Keratinocyte (primary cell): Measurements from ENCODE around the gene MICALL1. TPM values are rescaled to one million over a fixed set of nuclear protein-coding genes. Genes with fewer than 3 reads are reported as not detected.

Source experiments
- DNase-seq: peaks from one replicate; pipeline ENCODE4 v3.0.0-alpha.2; 2011; ENCODE audit warnings: low read depth, missing footprints, low spot score
- FAIRE-seq: peaks from 2 replicates; lab custom pipeline; 2011; peaks lifted over from hg19 to GRCh38; lab: Jason Lieb, UNC
- H2AFZ ChIP-seq: 2 replicates; pipeline ENCODE4 v1.6.0; 2012; ENCODE audit warnings: low read length, control low read depth, inconsistent platforms; ENCODE audit not compliant: control insufficient read depth
- H3K27ac ChIP-seq: 2 replicates; pipeline ENCODE4 v1.5.1; 2011; ENCODE audit warnings: low read length; ENCODE audit not compliant: control insufficient read depth, insufficient read depth
- H3K27me3 ChIP-seq: 3 replicates; pipeline ENCODE4 v1.6.0; 2011; ENCODE audit warnings: low read length; ENCODE audit not compliant: control insufficient read depth, insufficient read depth; ENCODE audit errors: extremely low read depth
- H3K36me3 ChIP-seq, 2 experiments: 2 replicates in 1 of 2; 3 replicates in 1 of 2; pipeline ENCODE4 v1.5.1; 2011; ENCODE audit warnings: low read length in 2 of 2, mild to moderate bottlenecking in 1 of 2; ENCODE audit not compliant: control insufficient read depth in 2 of 2, insufficient read depth in 2 of 2; ENCODE audit errors: extremely low read depth in 1 of 2
- H3K4me1 ChIP-seq: 3 replicates; pipeline ENCODE4 v1.5.1; 2011; ENCODE audit warnings: low read length; ENCODE audit not compliant: control insufficient read depth, insufficient read depth; ENCODE audit errors: extremely low read depth
- H3K4me2 ChIP-seq: 3 replicates; pipeline ENCODE4 v1.6.0; 2011; ENCODE audit warnings: low read depth, low read length; ENCODE audit not compliant: control insufficient read depth, insufficient read depth; ENCODE audit errors: extremely low read depth
- H3K4me3 ChIP-seq, 3 experiments: fragments of 200-600 bp in 1 of 3; sonication (generic) in 1 of 3; 2 replicates in 2 of 3; 3 replicates in 1 of 3; pipeline ENCODE4 v1.5.1; 2011 to 2016; ENCODE audit warnings: low read length in 3 of 3, mild to moderate bottlenecking in 3 of 3, control low read depth in 2 of 3, inconsistent platforms in 1 of 3, low read depth in 1 of 3, mixed read lengths in 1 of 3, mixed run types in 1 of 3, moderate library complexity in 1 of 3; ENCODE audit not compliant: control insufficient read depth in 2 of 3, insufficient read depth in 2 of 3; ENCODE audit errors: extremely low read depth in 1 of 3
- H3K79me2 ChIP-seq: 2 replicates; pipeline ENCODE4 v1.6.0; 2012; ENCODE audit warnings: low read length; ENCODE audit not compliant: control insufficient read depth, insufficient read depth
- H3K9ac ChIP-seq: 3 replicates; pipeline ENCODE4 v1.6.0; 2011; ENCODE audit warnings: low read length; ENCODE audit not compliant: control insufficient read depth, insufficient read depth; ENCODE audit errors: extremely low read depth
- H3K9me1 ChIP-seq: 3 replicates; pipeline ENCODE4 v1.6.0; 2011; ENCODE audit warnings: low read length; ENCODE audit not compliant: control insufficient read depth, insufficient read depth; ENCODE audit errors: extremely low read depth
- H3K9me3 ChIP-seq: 2 replicates; pipeline ENCODE4 v1.5.1; 2012; ENCODE audit warnings: low read depth, low read length; ENCODE audit not compliant: control insufficient read depth
- H4K20me1 ChIP-seq: 3 replicates; pipeline ENCODE4 v1.6.0; 2011; ENCODE audit warnings: low read length; ENCODE audit not compliant: control insufficient read depth, insufficient read depth; ENCODE audit errors: extremely low read depth
- EZH2 ChIP-seq: IDR thresholded peaks from one replicate; pipeline ENCODE4 v1.6.1; 2012; ENCODE audit warnings: inconsistent platforms, mild to moderate bottlenecking, low read length, moderate library complexity
- dilution Hi-C: fragments of 300-500 bp; cut with MboI; formaldehyde crosslinking; loops from one replicate; pipeline ENCODE4 v1.7.0; 2020; ENCODE audit warnings: low sequenced_read_pairs; ENCODE audit not compliant: extremely low pct_ligation_motif_present
- polyA plus RNA-seq, 5 experiments: library from polyadenylated mRNA; depleted of rRNA in 3 of 5; stranded (reverse) in 3 of 5; stranded (forward) in 1 of 5; unstranded in 1 of 5; fragments of >200 nt; gene quantifications; 1 replicate in 1 of 5; 2 replicates in 3 of 5; 3 replicates in 1 of 5; pipeline versions ENCODE4 v1.2.1 to v1.2.3, GENCODE V29; 2011 to 2012; ENCODE audit warnings: missing spikeins in 2 of 5, low read depth in 1 of 5, low replicate concordance in 1 of 5
- TF ChIP-seq, protein P1 (sequence below), 3 experiments: IDR thresholded peaks in 1 of 3; conservative IDR thresholded peaks in 1 of 3; optimal IDR thresholded peaks in 1 of 3; 2 replicates in 2 of 3; 3 replicates in 1 of 3; pipeline versions ENCODE3 to v1.5.1; 2011; ENCODE audit warnings: low read length in 3 of 3, mild to moderate bottlenecking in 3 of 3, moderate library complexity in 2 of 3, control low read depth in 1 of 3, inconsistent platforms in 1 of 3; ENCODE audit not compliant: insufficient read depth in 2 of 3; ENCODE audit errors: extremely low read depth in 1 of 3

Gene MICALL1
- polyA plus RNA-seq, 1 donor (not counting 4 experiments of a cell fraction or from before 2014, with no cell fraction given) = 42.8 TPM

DNA sequence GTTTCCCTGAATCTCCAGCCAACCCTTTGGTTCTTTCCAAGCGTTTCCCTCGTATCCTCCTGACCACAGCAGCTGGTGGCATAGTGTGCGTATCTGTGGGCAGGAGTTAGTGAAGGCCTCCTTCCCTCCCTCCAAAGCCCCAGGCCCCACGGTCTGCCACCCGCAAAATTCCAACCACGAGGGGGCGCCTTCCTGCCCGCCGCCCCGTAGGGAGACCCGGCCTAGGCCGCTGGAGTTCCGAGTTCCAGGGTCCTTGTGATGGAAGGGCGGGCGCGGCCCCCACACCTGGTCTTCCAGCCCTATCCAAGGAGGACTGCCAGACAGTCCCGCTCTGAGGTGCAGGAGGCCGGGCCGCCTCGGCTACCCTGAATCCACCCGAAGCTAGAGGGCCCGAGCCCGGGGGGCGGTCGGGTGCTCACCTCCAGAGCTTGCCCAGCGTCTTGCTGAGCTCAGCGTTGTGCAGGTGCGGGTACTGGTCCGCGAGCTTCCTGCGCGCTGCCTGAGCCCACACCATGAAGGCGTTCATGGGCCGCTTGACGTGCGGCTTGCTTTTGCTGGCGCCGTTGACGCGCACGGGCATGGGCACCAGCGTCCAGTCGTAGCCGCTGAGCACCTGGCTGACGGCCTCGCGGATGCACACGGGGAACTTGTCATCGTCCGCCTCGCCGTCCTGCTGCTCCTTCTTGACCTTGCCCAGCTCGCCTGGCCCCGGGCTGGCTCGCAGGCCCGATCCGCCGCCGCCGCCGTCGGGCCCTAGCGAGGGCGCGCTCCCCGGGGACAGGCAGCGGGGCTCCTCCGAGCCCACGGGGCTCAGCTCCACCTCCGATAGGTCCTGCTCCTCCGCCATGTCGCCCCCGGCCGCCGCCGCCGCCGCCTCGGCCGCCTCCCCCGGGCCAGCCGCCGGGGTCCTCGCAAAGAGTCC is 77.1 kb downstream of the MICALL1 start:
- Histone ChIP-seq H3K79me2 (no peaks in the 10 kb centered on the region), H3K4me3 (no peak overlapping the region), H4K20me1 (no peaks in the 10 kb centered on the region), H3K27ac (no peak overlapping the region), H3K27me3 (no peaks in the 10 kb centered on the region), H3K9me1 (no peaks in the 10 kb centered on the region), H3K9me3 (no peaks in the 10 kb centered on the region), H3K4me1 (no peaks in the 10 kb centered on the region), H2AFZ (no peak overlapping the region), H3K4me2 (no peak overlapping the region), H3K36me3 (no peaks in the 10 kb centered on the region), H3K9ac (no peak overlapping the region)
- no peak for FAIRE-seq
- TF ChIP-seq EZH2 = no peak
- TF ChIP-seq, protein P1, sequence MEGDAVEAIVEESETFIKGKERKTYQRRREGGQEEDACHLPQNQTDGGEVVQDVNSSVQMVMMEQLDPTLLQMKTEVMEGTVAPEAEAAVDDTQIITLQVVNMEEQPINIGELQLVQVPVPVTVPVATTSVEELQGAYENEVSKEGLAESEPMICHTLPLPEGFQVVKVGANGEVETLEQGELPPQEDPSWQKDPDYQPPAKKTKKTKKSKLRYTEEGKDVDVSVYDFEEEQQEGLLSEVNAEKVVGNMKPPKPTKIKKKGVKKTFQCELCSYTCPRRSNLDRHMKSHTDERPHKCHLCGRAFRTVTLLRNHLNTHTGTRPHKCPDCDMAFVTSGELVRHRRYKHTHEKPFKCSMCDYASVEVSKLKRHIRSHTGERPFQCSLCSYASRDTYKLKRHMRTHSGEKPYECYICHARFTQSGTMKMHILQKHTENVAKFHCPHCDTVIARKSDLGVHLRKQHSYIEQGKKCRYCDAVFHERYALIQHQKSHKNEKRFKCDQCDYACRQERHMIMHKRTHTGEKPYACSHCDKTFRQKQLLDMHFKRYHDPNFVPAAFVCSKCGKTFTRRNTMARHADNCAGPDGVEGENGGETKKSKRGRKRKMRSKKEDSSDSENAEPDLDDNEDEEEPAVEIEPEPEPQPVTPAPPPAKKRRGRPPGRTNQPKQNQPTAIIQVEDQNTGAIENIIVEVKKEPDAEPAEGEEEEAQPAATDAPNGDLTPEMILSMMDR (optimal IDR thresholded peaks at IDR 0.05 in 1 of 3, IDR thresholded peaks at IDR 0.05 in 1 of 3, conservative IDR thresholded peaks at IDR 0.05 in 1 of 3; ENCODE audit: extremely low read depth in 1 of 3, insufficient read depth in 2 of 3, low read length in 3 of 3) = peak in 2 of 3 experiments; percentile 6 to 21
- no peak for DNase-seq
- dilution Hi-C loops = no loop called here

DNA sequence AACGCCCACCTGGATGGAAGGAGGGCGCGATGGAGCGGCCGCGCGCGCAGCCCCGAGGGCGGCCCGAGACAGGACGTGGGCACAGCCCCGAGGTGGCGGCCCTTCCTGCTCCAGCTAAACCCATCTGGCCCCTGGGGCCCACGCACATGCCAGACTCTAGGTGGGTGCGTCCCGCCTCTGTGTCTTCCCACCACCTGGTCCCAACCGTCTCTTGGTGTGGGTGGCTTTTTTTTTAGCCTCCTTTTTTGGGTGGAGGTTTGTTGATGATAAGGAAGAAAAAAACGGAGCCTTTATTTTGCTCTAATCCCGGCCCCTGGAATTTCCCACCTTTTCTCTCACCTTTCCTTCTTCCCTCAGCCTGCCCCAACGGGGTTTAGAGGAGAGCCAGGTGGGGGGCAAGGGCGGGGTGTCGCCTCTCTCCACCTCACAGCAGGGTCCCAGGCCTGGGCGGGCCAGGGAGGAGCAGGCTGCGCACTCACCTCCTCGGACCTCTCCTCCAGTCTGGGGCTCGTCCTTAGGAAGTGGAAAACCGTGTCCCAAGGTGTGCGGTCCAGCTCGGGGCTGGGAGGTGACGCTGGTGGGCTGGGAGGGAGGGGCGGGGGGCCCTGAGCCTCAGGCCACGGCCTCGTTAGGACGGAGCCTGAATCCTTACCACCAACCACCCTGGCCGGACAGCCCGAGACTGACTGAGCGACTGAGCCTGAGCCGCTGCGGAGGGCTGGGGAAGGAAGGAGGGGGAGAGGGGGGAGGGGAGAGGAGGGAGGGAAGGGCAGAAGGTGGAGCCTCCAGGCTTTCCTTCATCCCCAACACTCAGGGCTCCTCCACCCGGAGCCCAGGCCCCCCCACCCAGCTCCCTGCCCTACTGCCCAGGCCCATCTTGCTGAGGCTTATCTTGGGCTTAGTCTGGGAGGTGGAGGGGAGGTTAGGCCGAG is 78.0 kb downstream of the MICALL1 start, which contains the start of gene SOX10:
Gene SOX10 (minus strand): TSS at position 696 of the 932 bp plus-strand sequence. CDS start 771 bp downstream, outside the sequence.
- Histone ChIP-seq H3K4me3 (no peak within 1 kb of the TSS), H4K20me1 (no peaks in the 10 kb centered on the region), H3K36me3 (no peaks in the 10 kb centered on the region), H3K9me3 (no peaks in the 10 kb centered on the region), H3K79me2 (no peaks in the 10 kb centered on the region), H3K9ac (no peak within 1 kb of the TSS), H3K9me1 (no peaks in the 10 kb centered on the region), H3K27ac (no peak within 1 kb of the TSS), H3K27me3 (no peaks in the 10 kb centered on the region), H3K4me1 (no peaks in the 10 kb centered on the region), H2AFZ (no peak within 1 kb of the TSS), H3K4me2 (no peak within 1 kb of the TSS)
- FAIRE-seq (no peak), DNase-seq (no peak)
- dilution Hi-C loops = no loop called here
- no peak for TF ChIP-seq EZH2
- TF ChIP-seq, protein P1 (optimal IDR thresholded peaks at IDR 0.05 in 1 of 3, IDR thresholded peaks at IDR 0.05 in 1 of 3, conservative IDR thresholded peaks at IDR 0.05 in 1 of 3; ENCODE audit: extremely low read depth in 1 of 3, insufficient read depth in 2 of 3, low read length in 3 of 3) = no peak
